ENCODE measurements around the gene NUP188. TPM values are rescaled to one million over a fixed set of nuclear protein-coding genes. Genes with fewer than 3 reads are reported as not detected.

The NUP188 gene
- total and polyA plus RNA-seq, 2 experiments from 2014 or later, result 25.5 to 117 TPM

GRCh38 chr9:128936171-128936865 is 11.2 kb upstream of the NUP188 start (continued):
- TF ChIP-seq ZNF462 (CRISPR knock-in tag; IDR thresholded peaks at IDR 0.05) (no peak), ZNF331 (CRISPR knock-in tag; IDR thresholded peaks at IDR 0.05; ENCODE audit: low read depth) (no peak), ETS1 (IDR thresholded peaks at IDR 0.05) (no peak), STAT1 (IDR thresholded peaks at IDR 0.05; ENCODE audit: unreplicated experiment) (no peak), POLR2AphosphoS5 (IDR thresholded peaks at IDR 0.05; ENCODE audit: low read depth) (no peak), CTCF (conservative IDR thresholded peaks at IDR 0.05; ENCODE audit: low read depth in 2 of 2) (no peak), EZH2 (IDR thresholded peaks at IDR 0.05; ENCODE audit: low read depth, unreplicated experiment) (no peak), JUNB (IDR thresholded peaks at IDR 0.05; ENCODE audit: unreplicated experiment) (no peak), NANOG (IDR thresholded peaks at IDR 0.05; ENCODE audit: borderline replicate concordance) (no peak), EZH2phosphoT487 (IDR thresholded peaks at IDR 0.05; ENCODE audit: unreplicated experiment) (no peak), ZNF114 (CRISPR knock-in tag; IDR thresholded peaks at IDR 0.05) (no peak)

All from GM23338 (cell line).